Panc1 (cell line): ENCODE measurements around the gene CEP95. TPM values are rescaled to one million over a fixed set of nuclear protein-coding genes. Genes with fewer than 3 reads are reported as not detected.

Source experiments
- ATAC-seq: fragments of 200-7000 bp; cut with Tn5 transposase; 2 replicates; pipeline ENCODE4 v1.9.1; 2020; ENCODE audit warnings: mild to moderate bottlenecking, moderate library complexity
- BruUV-seq: library from RNA; stranded (reverse); fragments of 400-500 nt; replicated peaks from 2 replicates; lab custom pipeline; 2021; lab: Mats Ljungman, UMichigan
- CTCF ChIA-PET: fragments of 300-600 bp; sonication (Branson Sonifier 250); formaldehyde crosslinking; loops from one replicate; lab custom pipeline; 2022; ENCODE audit warnings: antibody characterized with exemption; lab: Charles Lee
- POLR2A ChIA-PET: fragments of 300-600 bp; sonication (Branson Sonifier 250); formaldehyde crosslinking; loops from one replicate; lab custom pipeline; 2022; ENCODE audit warnings: antibody characterized with exemption; lab: Charles Lee
- DNase-seq: peaks from one replicate; pipeline ENCODE4 v3.0.0-alpha.2; 2010; ENCODE audit warnings: low read depth, low spot score
- H3K27ac ChIP-seq: 2 replicates; pipeline ENCODE4 v1.5.1; 2011; ENCODE audit warnings: mild to moderate bottlenecking, low read length, inconsistent platforms
- H3K27me3 ChIP-seq: fragments of 200-500 bp; sonication (Bioruptor generic); 2 replicates; pipeline ENCODE4 v1.6.0; 2014; ENCODE audit warnings: low read length, inconsistent platforms; ENCODE audit not compliant: control insufficient read depth, insufficient read depth
- H3K36me3 ChIP-seq: fragments of 200-500 bp; sonication (Bioruptor generic); 2 replicates; pipeline ENCODE4 v1.5.1; 2014; ENCODE audit warnings: inconsistent platforms, mild to moderate bottlenecking, low read length, moderate library complexity; ENCODE audit not compliant: control insufficient read depth, insufficient read depth
- H3K4me1 ChIP-seq: 2 replicates; pipeline ENCODE4 v1.5.1; 2011; ENCODE audit warnings: inconsistent platforms, mild to moderate bottlenecking, low read length, moderate library complexity; ENCODE audit not compliant: control insufficient read depth, insufficient read depth
- H3K4me3 ChIP-seq, 2 experiments: 2 replicates each; pipeline ENCODE4 v1.5.1; 2011 to 2012; ENCODE audit warnings: low read depth in 2 of 2, low read length in 2 of 2, mild to moderate bottlenecking in 2 of 2, inconsistent platforms in 1 of 2, moderate library complexity in 1 of 2
- H3K9me3 ChIP-seq: fragments of 200-500 bp; sonication (Bioruptor generic); 2 replicates; pipeline ENCODE4 v1.5.1; 2014; ENCODE audit warnings: low read depth, mild to moderate bottlenecking, inconsistent platforms, low read length, moderate library complexity; ENCODE audit not compliant: control insufficient read depth, insufficient read depth
- CTCF ChIP-seq: fragments of 450-650 bp; IDR thresholded peaks from 2 replicates; pipeline ENCODE4 v1.5.1; 2017; ENCODE audit warnings: mild to moderate bottlenecking
- POLR2AphosphoS5 ChIP-seq: IDR thresholded peaks from 2 replicates; pipeline ENCODE4 v1.6.1; 2012; ENCODE audit warnings: mild to moderate bottlenecking, low read depth, low read length, moderate library complexity
- REST ChIP-seq, 2 experiments: IDR thresholded peaks; 2 replicates each; pipeline ENCODE4 v1.6.1; 2011 to 2012; ENCODE audit warnings: low read depth in 2 of 2, control low read depth in 1 of 2, low read length in 1 of 2, mild to moderate bottlenecking in 1 of 2, moderate library complexity in 1 of 2; ENCODE audit not compliant: insufficient read depth in 1 of 2
- SIN3A ChIP-seq: IDR thresholded peaks from 2 replicates; pipeline ENCODE4 v1.6.1; 2012; ENCODE audit warnings: low read depth, mild to moderate bottlenecking, low read length, moderate library complexity, borderline replicate concordance; ENCODE audit not compliant: insufficient read depth
- TCF7L2 ChIP-seq: IDR thresholded peaks from 2 replicates; pipeline ENCODE4 v1.6.1; 2011; ENCODE audit warnings: mild to moderate bottlenecking, low read depth, low read length, inconsistent platforms
- in situ Hi-C: cut with HindIII; loops from 2 replicates; pipeline ENCODE4 v1.10.0; 2016; ENCODE audit warnings: low sequenced_read_pairs, low pct_unique_long_range_greater_than_20kb
- intact Hi-C: fragments of 100-400 bp; cut with micrococcal nuclease; formaldehyde crosslinking; loops from one replicate; pipeline ENCODE4 v1.10.0; 2022; ENCODE audit not compliant: unreplicated experiment
- total RNA-seq: library from RNA; stranded (reverse); gene quantifications from one replicate; pipeline ENCODE4 v1.2.1, GENCODE V29; 2021; ENCODE audit not compliant: unreplicated experiment

CEP95 gene
- total RNA-seq, 1 experiment from 2014 or later, result 23.2 TPM

GRCh38 chr17:64471440-64471839 is 35.3 kb upstream of the CEP95 start:
- H3K27ac ChIP-seq, result no peak overlapping the region
- H3K27me3 ChIP-seq, result no peaks in the 10 kb centered on the region
- no TSS peak for BruUV-seq
- DNase-seq, result no peak
- no peaks in the 10 kb centered on the region for H3K36me3 ChIP-seq
- no peak overlapping the region for H3K4me3 ChIP-seq
- intact Hi-C loops (no loop called here), in situ Hi-C loops (no loop called here)
- TF ChIP-seq POLR2AphosphoS5 (no peak), TCF7L2 (no peak), REST (IDR thresholded peaks at IDR 0.05; ENCODE audit: insufficient read depth in 1 of 2, low read depth in 2 of 2, low read length in 1 of 2) (no peak), CTCF (no peak), SIN3A (no peak)
- ChIA-PET POLR2A (no interaction called here), CTCF (interaction anchor here (0.5 kb wide), 1 partner anchor 19 kb away, joined by 3 read pairs; no protein-coding TSS in a partner anchor)
- H3K4me1 ChIP-seq, result no peaks in the 10 kb centered on the region
- no peaks in the 10 kb centered on the region for H3K9me3 ChIP-seq
- ATAC-seq, result no peak

- Histone ChIP-seq H3K4me3 (no peak overlapping the region), H3K9me3 (no peaks in the 10 kb centered on the region), H3K4me1 (no peaks in the 10 kb centered on the region), H3K36me3 (peaks cover 6% of the 10 kb centered on the region; the same call in 1 of the 2 replicates), H3K27me3 (no peaks in the 10 kb centered on the region), H3K27ac (no peak overlapping the region)
- CTCF ChIA-PET, result no interaction called here
- BruUV-seq, result no TSS peak
- DNase-seq (no peak), ATAC-seq (no peak)
- POLR2A ChIA-PET, result no interaction called here
- intact Hi-C loops, result no loop called here
- in situ Hi-C loops, result no loop called here
- TF ChIP-seq POLR2AphosphoS5, result no peak
- no peak for TF ChIP-seq TCF7L2
- no peak for TF ChIP-seq SIN3A
- TF ChIP-seq CTCF, result no peak
- TF ChIP-seq REST (IDR thresholded peaks at IDR 0.05; ENCODE audit: insufficient read depth in 1 of 2, low read depth in 2 of 2, low read length in 1 of 2), result no peak
Observed at GRCh38 chr17:64472564-64472963, 34.2 kb upstream of the CEP95 start.
